Tibial artery (tissue), 4 donors: Measurements from ENCODE around the gene GBX1.

ENCODE experiments used
- DNase-seq, 2 donors: peaks; one replicate each; pipeline ENCODE4 v3.0.0-alpha.2; 2019
- H3K27ac ChIP-seq, 2 donors: fragments of 200-600 bp; sonication (generic) in 1 of 2; 1 replicate in 1 of 2; 2 replicates in 1 of 2; pipeline ENCODE4 v1.5.1; 2018 to 2019; ENCODE audit warnings: mild to moderate bottlenecking in 1 of 2
- H3K27me3 ChIP-seq, 2 donors: fragments of 200-600 bp; sonication (generic) in 1 of 2; one replicate each; pipeline versions ENCODE4 v1.5.1 to v1.6.0; 2016 to 2019
- H3K36me3 ChIP-seq, 3 donors: fragments of 200-600 bp; sonication (generic) in 2 of 3; one replicate each; pipeline ENCODE4 v1.5.1; 2016 to 2019; ENCODE audit warnings: mild to moderate bottlenecking in 2 of 3
- H3K4me1 ChIP-seq, 4 donors: fragments of 200-600 bp; sonication (generic) in 2 of 4; 1 replicate in 3 of 4; 2 replicates in 1 of 4; pipeline ENCODE4 v1.5.1; 2016 to 2019
- H3K4me3 ChIP-seq, 2 donors: fragments of 200-600 bp; sonication (generic) in 1 of 2; 1 replicate in 1 of 2; 2 replicates in 1 of 2; pipeline ENCODE4 v1.5.1; 2018 to 2019; ENCODE audit warnings: mild to moderate bottlenecking in 2 of 2
- H3K9me3 ChIP-seq, 3 donors: fragments of 200-600 bp; sonication (generic) in 1 of 3; one replicate each; pipeline ENCODE4 v1.5.1; 2016 to 2019
- CTCF ChIP-seq, 2 experiments: fragments of 200-600 bp in 1 of 2; fragments of 450-650 bp in 1 of 2; IDR thresholded peaks; one replicate each; pipeline ENCODE4 v1.5.1; 2017 to 2019; ENCODE audit warnings: antibody characterized with exemption in 2 of 2, mild to moderate bottlenecking in 1 of 2, moderate library complexity in 1 of 2
- intact Hi-C: fragments of 100-400 bp; cut with DNase I; formaldehyde crosslinking; loops from one replicate; pipeline ENCODE4 v1.15.0; 2023; ENCODE audit warnings: low total_unique reads

The GBX1 gene

GRCh38 chr7:151110236-151110940 is 57.1 kb downstream of the GBX1 start:
- no peak for DNase-seq
- Histone ChIP-seq H3K4me1 (peaks cover 0 to 18% (median 6%) of the 10 kb centered on the region in 4 donors), H3K36me3 (no peaks in the 10 kb centered on the region), H3K27ac (no peak overlapping the region), H3K4me3 (no peak overlapping the region), H3K27me3 (no peaks in the 10 kb centered on the region), H3K9me3 (no peaks in the 10 kb centered on the region)
- intact Hi-C loops, result loop anchor here (2.0 to 10.0 kb wide), 3 partner anchors 24 to 96 kb away; partner anchors contain the start of gene AGAP3
- TF ChIP-seq CTCF (IDR thresholded peaks at IDR 0.05), result no peak

DNA sequence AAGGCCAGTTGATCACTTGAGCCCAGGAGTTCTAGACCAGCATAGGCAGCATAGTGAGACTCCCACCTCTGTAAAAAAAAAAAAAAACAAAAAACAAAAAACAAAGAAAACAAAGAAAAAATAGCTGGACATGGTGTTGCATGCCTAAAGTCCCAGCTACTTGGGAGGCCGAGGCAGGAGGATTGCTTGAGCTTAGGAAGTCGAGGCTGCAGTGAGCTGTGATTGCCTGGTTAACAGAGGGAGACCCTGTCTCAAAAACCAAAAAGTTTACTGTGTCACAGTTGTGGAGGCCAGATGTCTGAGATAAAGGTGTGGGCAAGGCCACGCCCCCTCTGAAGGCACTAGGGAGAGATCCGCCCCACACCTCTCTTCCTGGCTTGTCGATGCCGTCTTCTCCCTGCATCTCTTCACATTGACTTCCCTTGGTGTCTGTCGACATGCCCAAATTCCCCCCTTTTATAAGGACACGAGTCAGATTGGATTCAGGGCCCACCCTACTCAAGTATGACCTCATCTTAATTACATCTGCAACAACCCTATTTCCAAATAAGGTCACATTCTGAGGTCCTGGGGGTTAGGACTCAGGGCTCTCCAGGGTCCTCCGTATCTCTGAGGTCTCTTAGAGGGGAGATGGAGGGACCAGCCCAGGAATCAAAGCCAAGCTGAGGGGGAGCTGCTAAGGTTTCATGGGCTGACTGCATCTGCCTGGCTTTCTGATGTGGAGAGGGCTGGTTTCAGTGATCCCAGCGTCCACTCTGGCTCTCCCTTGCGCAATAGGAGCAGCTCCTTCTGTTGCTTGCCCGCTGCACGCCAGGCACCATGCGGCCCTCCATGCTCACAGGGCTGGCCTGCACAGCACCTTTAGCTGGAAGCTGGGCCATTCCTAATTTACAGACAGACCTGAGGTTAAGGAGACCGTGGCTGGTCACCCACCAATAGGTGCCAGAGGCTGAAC is 58.1 kb downstream of the GBX1 start:
- DNase-seq, result no peak
- Histone ChIP-seq H3K27me3 (no peaks in the 10 kb centered on the region), H3K4me1 (peaks cover 0 to 22% (median 9%) of the 10 kb centered on the region in 4 donors), H3K36me3 (no peaks in the 10 kb centered on the region), H3K9me3 (no peaks in the 10 kb centered on the region), H3K27ac (no peak overlapping the region), H3K4me3 (no peak overlapping the region)
- TF ChIP-seq CTCF (IDR thresholded peaks at IDR 0.05), result no peak
- intact Hi-C loops, result loop anchor here (2.0 to 10.0 kb wide), 4 partner anchors 23 to 207 kb away; partner anchors contain the start of gene AGAP3

- Histone ChIP-seq H3K4me3 (no peak overlapping the region), H3K27ac (no peak overlapping the region), H3K4me1 (peaks cover 0 to 18% (median 9%) of the 10 kb centered on the region in 4 donors), H3K27me3 (no peaks in the 10 kb centered on the region), H3K36me3 (no peaks in the 10 kb centered on the region), H3K9me3 (no peaks in the 10 kb centered on the region)
- no peak for DNase-seq
- no peak for TF ChIP-seq CTCF (IDR thresholded peaks at IDR 0.05)
- intact Hi-C loops, result loop anchor here (5.0 kb wide), 1 partner anchor 206 kb away; no protein-coding TSS in a partner anchor
Measured at GRCh38 chr7:151107882-151108281, 59.6 kb downstream of the GBX1 start.

- H3K27me3 ChIP-seq, result no peaks in the 10 kb centered on the region
- H3K36me3 ChIP-seq, result no peaks in the 10 kb centered on the region
- H3K4me3 ChIP-seq, result no peak overlapping the region
- TF ChIP-seq CTCF (IDR thresholded peaks at IDR 0.05), result no peak
- no peak overlapping the region for H3K27ac ChIP-seq
- peaks cover 0 to 17% (median 6%) of the 10 kb centered on the region in 4 donors for H3K4me1 ChIP-seq
- intact Hi-C loops, result loop anchor here (5.0 kb wide), 1 partner anchor 202 kb away; no protein-coding TSS in a partner anchor
- H3K9me3 ChIP-seq, result no peaks in the 10 kb centered on the region
- DNase-seq, result no peak
Measured at GRCh38 chr7:151104411-151105235, 62.9 kb downstream of the GBX1 start.

GRCh38 chr7:151103973-151104372 is 63.5 kb downstream of the GBX1 start:
- DNase-seq, result no peak
- no peak for TF ChIP-seq CTCF (IDR thresholded peaks at IDR 0.05)
- peaks cover 0 to 20% (median 6%) of the 10 kb centered on the region in 4 donors for H3K4me1 ChIP-seq
- no peak overlapping the region for H3K27ac ChIP-seq
- intact Hi-C loops, result no loop called here
- no peaks in the 10 kb centered on the region for H3K9me3 ChIP-seq
- no peaks in the 10 kb centered on the region for H3K36me3 ChIP-seq
- no peaks in the 10 kb centered on the region for H3K27me3 ChIP-seq
- H3K4me3 ChIP-seq, result no peak overlapping the region
